GM23338 (cell line): ENCODE data around the gene CMIP. TPM values are rescaled to one million over a fixed set of nuclear protein-coding genes. Genes with fewer than 3 reads are reported as not detected.

Experiments used
- CREB1 ChIP-seq: fragments of 250-450 bp; sonication (Bioruptor Pico); IDR thresholded peaks from 2 replicates; pipeline ENCODE4 v1.5.0; 2020; ENCODE audit warnings: low read depth, mild to moderate bottlenecking, moderate library complexity
- ETS1 ChIP-seq: IDR thresholded peaks from 2 replicates; pipeline ENCODE4 v1.6.1; 2016; ENCODE audit warnings: antibody characterized with exemption
- EZH2 ChIP-seq: fragments of 200-600 bp; sonication (generic); IDR thresholded peaks from one replicate; pipeline ENCODE4 v1.8.0; 2017; ENCODE audit warnings: antibody characterized with exemption, mild to moderate bottlenecking, low read depth; ENCODE audit not compliant: unreplicated experiment
- EZH2phosphoT487 ChIP-seq: fragments of 200-600 bp; sonication (generic); IDR thresholded peaks from one replicate; pipeline ENCODE4 v1.8.1; 2018; ENCODE audit warnings: antibody characterized with exemption; ENCODE audit not compliant: unreplicated experiment
- JUNB ChIP-seq: IDR thresholded peaks from one replicate; pipeline ENCODE4 v1.6.1; 2016; ENCODE audit warnings: antibody characterized with exemption; ENCODE audit not compliant: unreplicated experiment
- NANOG ChIP-seq: IDR thresholded peaks from 2 replicates; pipeline ENCODE4 v1.6.1; 2016; ENCODE audit warnings: antibody characterized with exemption, borderline replicate concordance
- POLR2AphosphoS5 ChIP-seq: IDR thresholded peaks from 2 replicates; pipeline ENCODE4 v1.6.1; 2016; ENCODE audit warnings: antibody characterized with exemption, low read depth
- REST ChIP-seq: IDR thresholded peaks from one replicate; pipeline ENCODE4 v1.6.1; 2018; ENCODE audit warnings: antibody characterized with exemption; ENCODE audit not compliant: unreplicated experiment
- STAT1 ChIP-seq: IDR thresholded peaks from one replicate; pipeline ENCODE4 v1.6.1; 2016; ENCODE audit warnings: antibody characterized with exemption; ENCODE audit not compliant: unreplicated experiment
- ZNF114 ChIP-seq: fragments of 250-450 bp; sonication (Bioruptor Pico); IDR thresholded peaks from 2 replicates; pipeline ENCODE4 v1.5.0; 2020; ENCODE audit warnings: mild to moderate bottlenecking, moderate library complexity
- ZNF331 ChIP-seq: fragments of 250-450 bp; sonication (Bioruptor Pico); IDR thresholded peaks from 2 replicates; pipeline ENCODE4 v1.5.0; 2020; ENCODE audit warnings: low read depth, mild to moderate bottlenecking, moderate library complexity
- ZNF462 ChIP-seq: fragments of 250-450 bp; sonication (Bioruptor Pico); IDR thresholded peaks from 2 replicates; pipeline ENCODE4 v1.5.0; 2020; ENCODE audit warnings: mild to moderate bottlenecking, moderate library complexity
- polyA plus RNA-seq: library from polyadenylated mRNA; unstranded; fragments of >200 nt; fragmentation: Nextera tagmentation; extraction: Ambion mirVana; gene quantifications from 2 replicates; pipeline ENCODE4 v1.2.1, GENCODE V29; 2016
- total RNA-seq: library from RNA; depleted of rRNA; stranded (reverse); fragments of >200 nt; shearing (Covaris generic); gene quantifications from 2 replicates; pipeline ENCODE4 v1.2.3, GENCODE V29; 2014

Gene CMIP
- total and polyA plus RNA-seq, 2 experiments from 2014 or later = 9.5 to 62.3 TPM

GRCh38 chr16:81546781-81547180 lies 102.2 kb downstream of the CMIP start (continued):
- TF ChIP-seq ZNF462 = no peak
- TF ChIP-seq ZNF114 = no peak
- TF ChIP-seq POLR2AphosphoS5 = no peak
- no peak for TF ChIP-seq ETS1
- TF ChIP-seq EZH2phosphoT487 = no peak
- no peak for TF ChIP-seq REST
- TF ChIP-seq ZNF331 (CRISPR knock-in tag) = no peak
- no peak for TF ChIP-seq CREB1
- TF ChIP-seq NANOG = no peak
- no peak for TF ChIP-seq EZH2
- no peak for TF ChIP-seq STAT1
- TF ChIP-seq JUNB = no peak
